GM04504 (cell line): Measurements from ENCODE around the gene SLC22A23.

Experiments used
- DNase-seq: peaks from one replicate; pipeline ENCODE4 v3.0.0-alpha.2; 2012; ENCODE audit warnings: low read depth

SLC22A23 gene

DNA sequence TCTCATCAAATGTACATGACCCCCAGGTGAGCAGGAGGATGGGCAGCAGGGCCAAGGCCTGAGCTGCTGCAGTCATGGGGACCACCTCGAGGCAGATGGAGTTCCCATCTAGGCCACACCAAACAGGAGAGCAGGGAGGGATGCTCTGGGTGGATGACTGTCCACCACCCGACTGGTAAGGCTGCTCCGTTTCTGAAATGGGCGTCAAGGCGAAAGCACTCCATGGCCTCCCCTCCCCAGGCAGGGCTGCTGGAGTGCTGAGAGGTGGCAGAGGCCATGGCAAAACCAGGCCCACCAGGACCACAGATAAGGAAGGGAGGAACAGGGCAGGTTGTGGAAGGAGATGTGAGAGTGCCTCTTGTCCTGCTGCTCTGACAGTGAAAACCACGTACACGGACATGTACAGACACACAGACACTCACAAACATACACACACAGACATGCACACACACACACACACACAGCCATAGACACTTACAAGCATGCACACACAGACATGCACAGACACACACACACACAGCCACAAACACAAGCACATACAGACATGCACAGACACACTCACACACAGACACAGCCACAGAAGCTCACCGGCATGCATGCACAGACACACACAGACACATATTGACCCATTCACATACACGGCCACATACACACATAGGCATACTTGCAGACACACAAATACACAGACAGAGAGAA lies 104.9 kb downstream of the SLC22A23 start:
- DNase-seq: no peak

DNA sequence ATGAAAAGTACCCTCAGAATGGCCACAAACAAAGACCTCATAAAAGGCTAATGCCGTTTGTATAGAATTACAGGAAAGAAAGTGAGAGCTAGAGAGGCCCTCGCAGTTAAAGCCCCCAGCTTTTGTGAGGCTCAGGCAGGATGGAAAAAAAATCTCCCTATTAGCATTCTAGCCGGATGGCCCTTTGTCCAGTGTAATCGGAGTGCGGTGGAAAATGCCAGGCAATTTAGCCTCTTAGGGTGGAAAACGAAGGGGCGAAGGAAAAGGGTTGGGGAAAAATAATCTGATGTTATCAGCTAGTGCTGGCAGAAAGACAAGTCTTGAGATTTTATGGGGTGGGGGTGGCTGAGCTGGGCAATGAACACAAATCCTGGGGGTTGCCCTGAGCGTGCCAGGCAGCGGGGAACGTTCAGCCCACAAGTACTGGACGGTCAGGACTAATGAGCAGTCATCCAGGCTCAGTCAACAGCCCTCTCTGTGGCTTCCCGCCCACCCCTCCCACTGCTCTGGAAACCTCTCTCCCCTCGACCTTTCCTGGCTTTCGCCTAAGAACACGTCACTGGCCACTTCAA lies 105.7 kb downstream of the SLC22A23 start:
- DNase-seq: no peak

DNA sequence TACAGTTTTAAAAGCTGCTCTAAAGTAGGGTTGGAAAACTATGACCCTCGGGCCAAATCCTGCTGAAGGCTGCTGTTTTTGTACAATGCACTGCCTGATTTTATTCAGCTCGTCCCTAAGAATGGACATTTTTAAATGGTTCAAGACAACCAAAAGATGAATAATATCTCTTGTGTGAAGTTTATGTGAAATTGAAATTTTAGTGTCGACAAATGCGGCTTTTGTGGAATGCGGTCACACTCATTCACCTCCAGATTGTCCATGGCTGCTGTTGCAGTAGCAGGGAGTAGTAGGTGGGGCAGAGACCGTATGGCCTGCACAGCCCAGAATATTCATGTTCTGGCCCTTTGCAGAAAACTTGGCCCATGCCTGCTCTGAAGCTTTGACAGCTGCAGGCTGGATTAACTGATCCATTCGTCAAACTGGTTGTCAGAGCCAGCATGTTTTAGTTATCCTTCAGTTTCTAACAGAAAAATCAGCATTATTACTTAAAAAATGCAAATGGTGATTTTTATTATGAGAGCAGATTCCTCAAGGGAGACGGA lies 106.5 kb downstream of the SLC22A23 start:
- DNase-seq: no peak

DNA sequence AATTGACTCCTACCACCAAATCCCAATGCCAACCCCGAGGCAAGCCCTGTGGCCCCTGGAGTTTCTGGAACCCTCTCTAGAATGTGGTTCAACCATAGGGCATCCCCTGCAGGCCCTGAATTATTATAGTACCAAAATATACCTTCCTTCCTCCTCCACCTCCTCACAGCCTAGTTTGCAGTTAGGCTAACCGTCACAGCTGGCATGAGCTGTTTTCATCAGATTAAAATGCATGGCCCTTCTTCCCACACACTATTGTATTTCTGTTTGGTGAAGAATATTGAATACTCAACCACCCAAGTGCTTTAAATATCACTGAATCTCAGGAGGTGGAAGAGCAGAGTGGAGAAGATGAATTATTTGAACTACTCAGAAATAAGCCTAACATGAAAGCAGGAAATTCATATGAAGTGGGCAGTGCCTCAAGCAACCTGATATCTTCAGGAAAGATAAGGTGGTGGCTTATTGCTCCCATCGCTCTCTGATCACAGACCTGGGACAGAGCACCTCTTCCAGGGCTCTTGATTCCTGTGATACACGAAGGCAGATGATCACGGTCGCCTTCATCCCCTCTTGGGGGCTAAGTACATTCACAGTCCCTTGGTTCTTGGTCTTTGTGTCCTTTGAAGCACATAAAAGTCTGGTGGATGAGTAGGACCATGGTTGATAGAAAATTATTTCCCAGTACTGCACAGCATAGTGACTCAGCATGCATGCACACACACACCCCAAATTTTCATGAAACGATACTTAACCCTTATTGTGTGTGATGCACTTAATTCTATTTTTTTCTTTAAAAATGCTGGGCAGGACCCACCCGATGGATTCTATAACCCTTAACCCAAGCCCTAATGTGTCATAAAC lies 107.2 kb downstream of the SLC22A23 start:
- no peak for DNase-seq

DNA sequence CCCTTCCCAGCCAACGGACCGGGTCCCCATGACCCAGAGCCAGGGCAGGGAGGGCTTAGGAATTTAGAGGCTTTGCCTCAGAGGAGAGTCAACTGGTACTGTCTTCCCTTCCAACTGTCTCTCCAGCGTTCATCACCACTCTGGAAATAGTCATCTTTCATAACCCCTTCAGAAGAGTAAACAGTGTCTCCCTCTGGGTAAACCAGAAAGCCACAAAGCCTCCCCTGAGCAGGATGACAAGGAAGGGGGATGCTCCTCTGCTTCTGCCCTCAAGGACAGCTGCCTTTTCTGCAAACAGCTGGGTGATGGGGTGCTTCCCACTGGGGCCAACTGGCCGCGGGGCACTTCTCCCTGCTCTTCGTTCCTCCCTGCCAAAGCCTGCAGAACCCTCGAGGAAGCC lies 108.0 kb downstream of the SLC22A23 start:
- no peak for DNase-seq

DNA sequence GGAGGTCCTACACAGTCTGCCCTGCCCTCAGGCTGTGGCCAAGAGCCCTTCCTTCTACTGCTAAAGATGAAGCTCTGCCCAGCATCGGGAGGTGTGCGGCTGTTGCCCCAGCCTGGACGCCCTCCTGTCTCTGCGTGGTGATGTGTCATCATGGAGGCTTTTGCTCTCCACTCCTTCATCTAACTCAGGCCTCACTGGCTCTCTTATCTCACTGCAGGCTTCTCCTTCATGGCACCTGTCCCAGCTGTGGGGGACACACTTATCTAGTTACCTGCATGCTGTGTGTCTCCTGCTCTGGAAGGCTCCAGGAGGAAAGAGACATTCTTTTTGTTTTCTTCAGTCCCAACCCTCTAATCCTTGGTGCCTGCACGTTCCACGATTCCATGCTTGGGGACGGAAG lies 109.0 kb downstream of the SLC22A23 start:
- no peak for DNase-seq

DNA sequence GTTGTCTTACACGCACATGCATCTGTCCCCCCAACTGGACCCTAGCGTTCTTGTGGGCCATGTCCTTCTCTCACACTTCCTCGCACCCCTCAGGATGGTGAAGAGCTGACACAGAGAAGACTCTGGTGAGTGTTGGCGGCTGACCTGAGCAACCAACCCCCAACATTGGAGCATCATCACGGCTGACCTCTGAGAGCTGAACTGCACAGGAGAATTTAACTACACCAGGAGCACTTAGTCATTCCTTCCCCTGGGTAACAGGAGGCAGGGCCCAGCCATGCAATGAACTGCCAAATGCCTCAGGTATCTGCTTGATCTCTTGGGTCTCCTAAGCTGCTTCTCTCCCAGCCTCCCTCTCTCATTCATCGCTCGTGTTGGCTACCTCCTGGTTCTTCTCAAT lies 109.6 kb downstream of the SLC22A23 start:
- DNase-seq: no peak

DNA sequence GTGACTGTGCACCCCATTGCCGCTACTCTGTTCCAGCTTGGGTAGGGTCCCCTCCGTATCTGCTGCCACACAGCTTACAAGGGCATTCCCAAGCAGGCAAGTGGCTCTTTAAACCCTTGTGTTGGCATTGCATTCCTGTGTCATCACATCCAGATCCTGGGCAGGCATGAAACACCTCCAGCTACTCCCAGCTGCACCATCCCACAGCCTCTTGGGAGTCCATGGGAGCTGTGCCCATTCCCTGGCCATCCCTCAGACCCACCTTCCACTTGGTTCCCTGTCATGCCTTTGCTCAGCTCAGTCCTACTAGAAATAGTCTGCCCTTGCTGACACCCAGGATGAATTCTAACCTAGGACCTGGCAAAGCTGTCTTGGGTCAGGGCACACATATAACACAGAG lies 110.4 kb downstream of the SLC22A23 start:
- DNase-seq: no peak

DNA sequence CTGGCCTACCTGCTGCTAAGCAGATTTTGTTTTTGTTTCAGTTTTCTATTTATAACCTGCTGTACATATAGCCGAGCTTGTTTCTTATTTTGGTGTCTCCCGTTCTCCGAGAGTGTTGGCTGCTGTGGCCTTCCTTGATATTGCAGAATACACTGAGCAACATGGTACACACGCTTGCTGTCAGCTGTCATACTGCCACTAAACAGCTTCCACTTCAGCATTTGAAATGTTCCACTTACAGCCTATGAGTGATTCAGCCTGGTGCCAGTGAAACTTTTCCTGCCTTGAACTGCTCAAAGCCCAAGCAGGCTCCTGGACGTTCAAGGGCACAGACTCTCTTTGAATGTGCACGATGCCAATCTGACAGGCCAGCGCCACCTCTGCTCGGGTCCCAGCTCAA lies 111.0 kb downstream of the SLC22A23 start:
- DNase-seq: no peak

DNA sequence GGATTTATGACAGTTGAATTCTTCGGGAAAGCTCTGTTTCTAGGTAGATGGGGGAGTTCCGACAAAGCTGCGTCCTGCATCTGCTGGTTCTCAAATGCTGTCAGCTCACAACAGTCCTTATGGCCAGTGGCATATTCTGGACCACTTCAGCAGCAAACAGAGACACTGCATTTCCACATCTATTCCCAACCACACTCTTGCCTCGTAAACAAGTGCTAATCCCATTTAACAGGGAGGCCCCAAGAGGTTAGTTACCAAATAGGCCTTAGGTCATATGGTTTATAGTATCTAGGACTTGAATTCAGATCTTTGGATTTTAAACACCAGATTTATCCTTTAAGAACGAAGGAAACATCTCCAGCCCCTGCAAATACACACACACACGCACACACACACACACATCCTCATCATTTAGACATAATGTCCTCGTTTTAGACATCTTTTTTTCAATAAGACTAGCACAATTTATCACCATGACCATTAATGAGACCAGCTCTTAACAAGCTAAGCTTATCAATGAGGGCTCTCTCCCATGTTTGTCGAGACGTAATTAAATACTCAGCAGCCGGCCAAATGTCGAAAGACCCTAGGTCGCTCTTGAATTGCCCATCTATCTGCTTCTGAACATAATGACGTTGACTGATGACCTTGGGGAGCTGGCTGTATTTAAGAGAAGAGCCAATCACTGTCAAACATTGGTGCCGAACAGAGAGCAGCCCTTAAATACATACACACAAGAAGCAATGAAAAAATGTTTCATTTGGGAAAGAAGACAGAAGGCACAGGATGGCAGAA lies 113.6 kb downstream of the SLC22A23 start:
- DNase-seq: no peak

DNA sequence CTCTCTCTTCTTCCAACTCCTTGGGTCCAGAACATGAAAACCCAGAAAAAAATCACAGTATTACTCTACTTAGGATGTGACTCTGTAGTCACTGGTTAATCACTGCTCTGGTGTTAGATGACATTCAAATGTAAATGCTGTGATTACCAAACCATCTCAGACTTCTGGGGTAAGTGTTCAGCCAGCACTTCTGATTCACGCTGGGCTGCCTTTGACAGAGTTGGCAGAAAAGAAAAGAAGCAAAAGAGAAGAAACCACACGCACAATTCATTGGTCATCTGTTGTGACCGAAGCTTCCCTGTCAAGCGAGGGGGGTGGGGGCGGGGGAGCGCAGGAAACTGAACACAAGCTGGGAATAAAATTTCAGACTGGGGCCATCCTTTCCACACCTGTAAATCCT lies 115.4 kb downstream of the SLC22A23 start:
- peak; percentile 91 for DNase-seq

DNA sequence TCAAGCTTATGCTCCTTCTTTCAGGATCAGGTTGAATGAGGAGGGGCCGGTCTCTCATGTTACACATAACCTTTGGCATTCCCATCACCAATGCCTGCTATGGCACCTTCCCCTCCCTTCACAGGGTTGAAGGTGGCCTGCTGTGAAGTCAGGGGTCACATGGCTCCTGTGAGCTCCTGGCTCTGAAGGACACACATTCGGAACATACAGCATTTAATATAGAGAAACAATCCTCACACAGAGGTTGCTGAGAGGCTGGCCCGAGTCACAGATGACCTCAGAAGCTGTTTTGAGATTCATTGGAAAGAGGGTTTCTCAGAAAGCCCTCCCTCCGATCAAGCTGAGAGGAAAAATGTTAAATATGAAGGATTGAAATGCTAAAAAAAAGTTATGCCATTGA lies 116.0 kb downstream of the SLC22A23 start:
- DNase-seq: no peak

DNA sequence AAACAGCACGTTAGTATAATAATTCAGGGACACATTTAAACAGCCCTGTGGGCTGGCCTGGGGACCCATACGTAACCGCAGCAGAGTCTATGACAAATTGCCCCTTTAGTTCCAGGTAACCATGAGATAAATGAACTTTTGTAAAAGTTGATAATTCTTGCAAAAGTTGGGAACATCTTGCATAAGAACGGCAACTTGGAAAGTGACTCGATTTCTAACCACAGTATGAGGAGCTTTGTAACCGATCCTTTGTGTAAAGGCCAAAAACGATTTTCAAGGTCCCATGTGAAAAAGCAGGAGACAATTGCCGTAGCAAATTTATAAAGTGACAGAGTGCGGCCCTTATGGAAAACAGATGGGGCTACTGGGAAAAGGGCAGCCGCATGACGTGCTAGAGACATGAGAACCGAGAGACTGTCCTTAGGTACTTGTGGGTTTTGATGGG lies 116.5 kb downstream of the SLC22A23 start:
- DNase-seq: no peak

DNA sequence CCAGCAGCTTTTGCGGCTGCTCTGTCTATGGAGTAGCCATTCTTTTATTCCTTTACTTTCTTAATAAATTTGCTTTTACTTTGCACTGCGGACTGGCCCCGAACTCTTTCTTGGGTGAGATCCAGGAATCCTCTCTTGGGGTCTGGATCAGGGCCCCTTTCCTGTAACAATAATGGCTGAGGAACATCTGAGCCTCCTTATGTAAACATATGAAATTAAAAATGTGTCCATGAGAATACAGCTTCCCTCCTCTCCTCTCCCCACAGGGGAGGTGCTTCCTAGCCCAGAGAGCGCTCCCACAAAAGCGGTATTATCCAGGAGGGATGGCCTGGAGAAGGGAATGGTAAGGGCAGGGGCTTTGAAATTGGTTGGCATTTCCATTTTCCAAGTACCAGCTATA lies 117.0 kb downstream of the SLC22A23 start:
- no peak for DNase-seq

DNA sequence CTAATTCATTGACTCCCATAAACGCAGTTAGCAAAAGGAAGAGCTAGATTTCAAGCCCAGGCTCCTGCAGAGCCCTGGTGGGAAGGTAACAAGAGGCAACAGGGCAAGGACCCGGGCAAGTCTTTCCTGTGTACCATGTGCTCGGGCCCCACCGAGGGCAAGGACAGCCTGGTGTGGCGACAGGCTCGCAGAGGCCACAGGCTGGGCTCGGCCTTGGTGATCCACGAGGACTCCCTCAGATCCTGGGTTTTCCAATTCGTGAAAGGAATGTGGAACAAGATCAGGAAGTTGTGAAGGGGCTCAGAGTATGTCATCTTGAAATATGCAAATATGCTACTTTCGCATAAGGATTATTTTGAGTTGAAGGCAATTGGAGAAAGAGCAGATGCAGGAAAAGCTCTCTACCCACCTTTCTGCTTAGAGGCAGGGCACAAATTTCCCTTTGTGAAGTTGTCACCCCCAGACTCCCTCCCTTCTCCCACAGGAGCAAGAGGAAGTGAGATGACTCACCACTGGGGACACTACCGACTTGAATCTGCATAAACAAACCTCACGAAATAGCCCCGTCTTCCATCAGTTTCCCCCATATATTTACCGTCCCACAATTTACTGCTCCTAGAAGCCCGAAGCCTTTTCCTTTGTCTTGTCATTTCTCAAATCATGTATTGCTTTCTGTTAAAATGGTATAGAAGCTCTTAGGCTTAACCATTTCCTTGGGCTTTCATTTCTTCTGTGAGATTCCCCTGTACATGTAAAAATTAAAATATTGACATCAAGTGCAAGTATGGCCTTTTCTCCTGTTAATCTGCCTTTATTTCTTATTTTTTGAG lies 119.1 kb downstream of the SLC22A23 start:
- DNase-seq: no peak

DNA sequence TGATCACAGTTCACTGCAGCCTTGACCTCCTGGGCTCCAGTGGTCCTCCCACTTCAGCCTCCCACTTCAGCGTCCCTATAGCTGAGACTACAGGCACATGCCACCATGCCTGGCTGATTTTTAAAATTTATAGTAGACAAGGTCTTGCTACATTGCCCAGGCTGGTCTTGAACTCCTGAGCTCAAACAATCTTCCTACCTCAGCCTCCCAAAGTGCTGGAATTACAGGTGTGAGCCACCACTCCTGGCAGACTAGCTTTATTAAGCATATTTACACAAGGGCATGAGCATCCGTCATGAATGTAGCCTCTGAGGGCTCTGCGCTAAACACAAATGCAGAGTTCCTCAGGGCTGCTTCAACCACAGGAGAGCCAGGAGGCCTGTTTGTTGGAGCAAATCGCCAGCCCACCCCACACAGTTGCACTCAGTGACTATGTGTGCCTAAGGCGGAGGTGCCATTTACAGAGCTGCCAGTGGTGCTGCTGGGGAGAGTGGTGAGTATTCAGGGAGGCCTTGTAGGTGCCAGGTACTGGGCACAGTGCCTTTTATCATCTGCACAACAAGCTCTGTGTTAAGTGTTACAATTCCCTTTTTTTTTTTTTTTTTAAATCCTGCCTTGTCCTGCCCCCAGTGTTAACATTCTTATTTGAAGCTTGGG lies 119.9 kb downstream of the SLC22A23 start:
- no peak for DNase-seq

DNA sequence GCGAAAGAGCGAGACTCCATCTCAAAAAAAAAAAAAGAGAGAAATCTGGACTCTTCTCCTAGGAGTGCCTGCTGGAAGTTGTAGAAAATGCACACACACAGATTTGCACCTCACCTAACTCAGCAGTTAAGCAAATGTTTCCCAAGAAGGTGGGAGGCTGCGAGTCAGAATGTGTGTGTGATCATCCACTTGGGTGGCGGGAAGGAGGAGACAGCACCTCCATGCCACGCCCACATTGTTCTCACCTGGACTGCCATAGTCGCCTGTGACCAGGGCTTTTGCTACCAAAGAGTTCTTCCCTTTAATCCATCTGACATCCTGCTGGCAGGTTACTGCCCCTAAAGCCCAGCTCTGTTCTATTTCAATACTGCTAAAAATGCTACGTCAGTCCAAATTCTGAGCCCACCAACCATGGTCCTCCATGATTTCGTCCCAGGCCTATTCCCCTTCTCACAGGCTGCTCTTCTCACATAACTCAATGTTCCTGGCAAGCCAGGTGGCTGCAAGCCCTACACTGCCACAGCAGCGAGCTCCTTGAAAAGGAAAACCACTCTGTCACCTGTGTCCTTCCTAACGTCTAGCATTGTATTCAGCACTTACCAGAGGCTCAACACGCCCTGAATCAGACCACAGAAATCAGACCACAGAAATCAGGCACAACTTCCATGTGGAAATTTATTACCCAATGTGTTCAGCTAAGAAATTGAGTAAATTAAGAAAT lies 120.6 kb downstream of the SLC22A23 start:
- no peak for DNase-seq

DNA sequence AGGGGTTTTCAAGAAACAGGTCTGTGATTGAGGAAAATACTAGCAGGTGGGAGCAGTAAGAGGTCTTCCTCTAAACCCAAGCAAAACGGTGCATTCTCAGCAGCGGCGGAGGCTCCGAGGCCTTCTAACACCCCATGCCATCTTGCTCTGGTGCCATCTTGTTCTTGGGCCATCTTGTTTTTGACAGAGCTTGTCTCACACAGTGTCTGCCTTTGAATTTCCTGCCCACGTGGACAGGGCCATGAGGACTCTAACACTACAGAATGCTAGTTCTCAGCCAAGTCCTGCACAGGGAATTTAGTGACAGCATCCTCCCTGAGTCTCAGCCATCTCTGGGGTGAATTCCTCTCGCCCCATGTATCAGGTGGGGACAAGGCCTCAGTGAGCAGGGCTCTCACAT lies 121.7 kb downstream of the SLC22A23 start:
- DNase-seq: no peak

DNA sequence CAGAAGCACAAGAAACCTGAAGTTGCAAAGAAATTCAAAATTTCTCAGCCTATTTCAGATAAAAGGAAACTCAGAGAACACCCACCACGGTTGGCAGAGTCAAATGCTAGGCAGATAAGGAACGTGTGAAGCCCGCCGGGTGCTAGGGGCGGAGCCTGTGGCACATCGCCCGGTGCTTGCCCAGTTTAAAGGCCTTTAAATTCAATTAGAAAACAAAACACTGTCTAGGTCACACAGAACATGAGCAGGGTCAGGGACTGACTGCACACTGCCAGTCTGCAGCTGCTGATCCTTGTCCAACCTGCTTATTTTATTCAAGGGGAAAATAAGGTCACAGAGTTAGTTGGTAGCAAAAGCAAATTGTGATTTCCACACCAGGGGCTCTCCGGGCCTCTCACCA lies 122.3 kb downstream of the SLC22A23 start:
- DNase-seq: no peak

DNA sequence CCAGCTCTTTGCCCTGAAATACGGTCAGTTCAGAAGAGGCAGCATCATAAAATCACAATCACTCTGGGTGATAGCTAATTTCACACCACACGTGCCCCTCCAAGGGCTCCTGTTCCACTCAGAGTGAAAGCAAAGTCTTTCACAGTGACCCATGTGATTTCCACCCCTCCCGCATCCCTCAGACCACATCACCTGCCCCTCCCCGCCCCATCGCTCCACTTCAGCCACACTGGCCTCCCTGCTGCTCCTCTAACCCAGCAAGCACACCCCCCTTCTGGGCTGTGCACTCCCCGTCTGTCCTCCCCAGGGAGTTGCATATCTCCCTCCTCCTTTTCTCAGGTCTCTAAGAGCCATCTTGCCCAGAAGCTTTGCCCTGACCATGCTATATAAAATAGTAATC lies 123.6 kb downstream of the SLC22A23 start:
- no peak for DNase-seq
